ENCODE data around the gene FTO.

DNA sequence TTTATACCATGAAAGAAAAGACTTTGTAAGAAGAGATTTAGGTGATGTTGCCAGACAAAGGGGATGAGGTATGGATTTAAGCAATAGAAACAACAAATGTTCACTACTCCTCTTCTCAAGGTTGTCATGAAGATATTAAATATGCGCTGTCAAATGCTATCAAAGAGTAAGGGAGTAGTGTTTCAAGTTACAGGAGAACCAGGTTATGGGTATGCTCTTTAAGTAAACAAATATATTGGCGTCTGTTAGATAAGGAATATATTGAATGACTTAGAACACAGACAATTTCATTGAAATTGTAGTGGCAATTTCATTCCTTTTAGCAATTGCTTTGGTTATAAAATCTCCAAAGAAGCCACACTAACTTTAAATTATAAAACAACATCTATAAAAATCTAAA is 229.0 kb downstream of the FTO start:
- TF ChIP-seq CTCF (IDR thresholded peaks at IDR 0.05), result no peak
- TF ChIP-seq POLR2A (IDR thresholded peaks at IDR 0.05), result no peak
